GM19468 (cell line): ENCODE measurements around the gene SHROOM1.
"Not testable (repeated sequence)": the region's sequence is repeated elsewhere in the genome, so short reads cannot be mapped to it uniquely, and the experiment has no call there.

Source experiments
- ATAC-seq: cut with Tn5 transposase; IDR thresholded peaks from one replicate; pipeline ENCODE4 v1.9.1; 2021; ENCODE audit warnings: mild to moderate bottlenecking, moderate library complexity, moderate number of reproducible peaks; ENCODE audit not compliant: unreplicated experiment; ENCODE audit errors: extremely low read depth

SHROOM1 gene

DNA sequence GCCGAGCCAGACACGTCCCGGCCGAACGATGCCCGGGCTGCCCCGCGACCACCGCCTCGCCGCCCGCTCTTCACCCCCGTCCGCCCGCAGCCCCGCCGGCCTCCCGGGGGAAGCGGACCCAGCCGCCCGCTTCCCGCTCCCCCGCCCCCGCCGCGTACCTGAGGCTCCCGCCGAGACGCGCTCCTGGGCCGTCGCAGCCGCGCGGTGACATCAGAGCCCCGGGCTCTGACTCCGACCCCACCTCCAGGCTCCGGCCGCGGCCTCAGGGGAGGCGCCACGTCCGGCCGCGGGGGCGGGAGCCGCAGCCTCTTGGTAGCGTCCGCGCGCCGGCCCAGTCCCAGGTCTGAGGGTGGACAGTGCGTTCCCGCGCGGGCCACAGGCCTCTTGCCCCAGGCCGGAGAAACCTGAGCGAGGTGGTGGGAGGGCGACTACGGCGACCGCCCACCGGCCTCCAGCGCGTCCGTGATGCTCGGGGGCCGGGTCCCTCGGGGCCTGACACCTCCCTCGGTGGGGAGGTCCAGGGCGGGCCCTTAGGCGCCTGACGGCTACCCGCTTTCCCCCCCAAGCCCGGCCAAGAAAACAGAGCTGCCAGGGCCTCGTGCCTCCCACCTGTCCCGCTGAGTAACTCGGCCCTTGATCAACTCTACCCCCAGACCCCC lies at the start of gene SHROOM1:
Gene SHROOM1 (minus strand): TSS at position 212 of the 659 bp plus-strand sequence. CDS start 4,507 bp downstream, outside the sequence.
- no peak for ATAC-seq

DNA sequence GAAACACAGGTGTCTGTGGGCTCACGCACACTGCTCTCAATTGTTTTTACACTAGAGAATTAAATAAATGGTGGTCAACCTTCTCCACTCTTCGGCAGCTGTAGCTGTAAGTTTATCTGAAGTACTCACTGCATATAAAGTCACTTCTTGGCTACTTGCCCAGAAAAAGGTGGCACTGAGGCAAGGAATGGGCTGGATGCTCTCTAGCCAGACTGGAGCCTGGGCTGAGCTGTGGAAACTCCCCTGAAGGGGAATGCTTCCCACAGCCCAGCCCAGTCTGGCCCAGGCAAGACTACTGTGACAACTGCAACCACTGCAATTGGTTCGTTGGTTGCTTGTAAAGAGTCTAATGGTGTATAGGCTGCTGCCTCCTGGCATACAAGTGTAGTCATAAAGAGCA lies 47.5 kb upstream of the SHROOM1 start:
- ATAC-seq: no peak

DNA sequence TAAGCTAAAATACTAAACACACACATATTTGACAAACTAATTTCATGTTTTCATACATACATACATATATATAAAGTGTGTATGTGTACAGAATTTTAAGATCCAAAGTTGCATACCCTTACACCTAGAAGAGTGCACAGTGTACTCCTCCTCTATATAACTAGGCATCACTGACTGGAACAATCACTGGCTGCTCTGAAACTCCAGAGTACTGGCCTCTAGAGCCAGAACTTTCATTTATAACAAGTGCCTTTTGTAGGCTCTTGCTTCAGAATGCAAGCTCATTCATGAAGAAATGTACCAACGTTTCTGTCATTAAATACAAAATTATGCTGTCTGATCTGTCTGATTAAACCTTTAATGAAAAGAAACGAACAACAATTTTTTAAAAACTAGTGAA lies 47.0 kb upstream of the SHROOM1 start:
- ATAC-seq: no peak

- no peak for ATAC-seq
These were observed 45.7 kb upstream of the SHROOM1 start for GRCh38 chr5:132876020-132876759.

GRCh38 chr5:132873930-132874271 lies 43.5 kb upstream of the SHROOM1 start:
- no peak for ATAC-seq

- no peak for ATAC-seq
These were observed 42.9 kb upstream of the SHROOM1 start, which contains the start of gene LEAP2 for GRCh38 chr5:132873119-132873929. TSS of gene LEAP2 (plus strand) at chr5:132873668. CDS start at chr5:132873695, 27 bp downstream.

- ATAC-seq: no peak
These were observed 42.3 kb upstream of the SHROOM1 start for GRCh38 chr5:132872788-132873118.

DNA sequence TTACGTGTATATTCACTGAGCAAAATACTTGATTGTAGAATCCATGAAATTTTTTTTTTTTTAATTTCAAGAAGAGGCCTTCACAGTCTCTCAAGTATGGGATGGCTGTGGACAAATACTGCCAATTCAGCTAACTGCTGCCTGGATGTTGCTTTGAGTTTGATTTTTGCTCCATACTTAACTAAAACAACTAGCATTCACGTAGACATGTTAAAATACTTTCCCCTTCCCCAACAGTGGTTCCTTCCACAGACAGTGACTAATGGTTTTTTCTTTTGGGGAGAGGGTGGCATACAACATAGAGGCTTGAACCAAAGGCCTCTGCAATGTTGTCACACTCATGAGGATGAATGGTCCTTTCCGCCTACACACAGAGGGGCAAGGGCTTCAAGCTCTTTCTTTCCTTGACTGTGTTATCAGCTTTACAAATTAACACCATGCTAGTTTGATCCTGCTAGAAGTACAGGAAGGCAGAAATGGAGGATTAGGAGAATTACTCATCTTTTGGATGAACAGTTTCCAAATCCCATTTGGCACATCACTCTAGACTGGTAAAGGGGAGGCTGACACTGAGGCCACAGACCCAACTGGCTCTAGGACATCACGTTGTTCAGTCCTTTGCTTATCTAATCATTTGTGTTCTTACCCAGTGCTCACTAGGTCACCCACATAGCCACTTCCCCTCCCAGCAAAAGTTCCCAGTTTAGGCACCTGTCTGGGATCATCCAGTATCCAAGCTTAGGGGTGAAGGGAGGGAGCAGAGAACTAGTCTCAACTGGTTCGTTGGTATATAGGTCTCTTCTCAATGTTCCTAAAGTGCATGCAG lies 41.2 kb upstream of the SHROOM1 start:
- ATAC-seq: no peak

GRCh38 chr5:132870801-132871200 lies 40.4 kb upstream of the SHROOM1 start:
- no peak for ATAC-seq

GRCh38 chr5:132868754-132869153 lies 38.3 kb upstream of the SHROOM1 start:
- ATAC-seq: no peak

GRCh38 chr5:132867046-132867451 lies 36.6 kb upstream of the SHROOM1 start:
- ATAC-seq: peak; percentile 2

DNA sequence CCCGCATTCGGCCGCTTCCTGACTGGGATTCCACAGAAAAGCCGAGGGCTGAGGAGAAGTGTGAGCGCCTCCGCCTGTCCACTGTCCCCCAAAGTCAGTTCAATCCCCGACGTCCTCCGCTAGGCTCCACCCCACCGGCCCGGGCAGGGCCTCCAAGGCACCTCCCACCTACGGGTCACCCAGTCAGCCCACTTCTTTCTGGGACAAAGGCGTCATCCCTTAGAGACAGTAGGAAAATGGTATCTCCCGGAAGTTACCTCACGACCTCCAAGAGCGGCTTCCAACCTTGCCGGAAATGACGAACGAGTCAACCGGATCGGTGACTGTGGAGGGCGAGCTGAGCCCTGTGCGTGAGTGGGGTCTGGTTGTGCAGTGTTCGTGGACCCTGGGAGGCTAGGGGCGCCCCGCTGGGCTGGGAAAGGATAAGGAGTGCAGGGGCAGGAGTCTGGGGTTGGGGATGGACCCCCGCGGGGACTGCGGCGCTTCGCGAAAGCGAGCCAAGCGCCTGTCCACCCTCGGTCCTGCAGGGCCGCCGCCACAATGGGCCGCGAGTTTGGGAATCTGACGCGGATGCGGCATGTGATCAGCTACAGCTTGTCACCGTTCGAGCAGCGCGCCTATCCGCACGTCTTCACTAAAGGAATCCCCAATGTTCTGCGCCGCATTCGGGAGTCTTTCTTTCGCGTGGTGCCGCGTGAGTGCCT lies 36.0 kb upstream of the SHROOM1 start, which contains the start of the genes GDF9 and UQCRQ:
Gene GDF9 (minus strand): TSS at position 128 of the 704 bp plus-strand sequence. CDS start 1,936 bp downstream, outside the sequence.
Gene UQCRQ (plus strand): TSS at position 301 of the 704 bp plus-strand sequence. CDS start 240 bp downstream, at position 541.
- ATAC-seq: peak; percentile 89

DNA sequence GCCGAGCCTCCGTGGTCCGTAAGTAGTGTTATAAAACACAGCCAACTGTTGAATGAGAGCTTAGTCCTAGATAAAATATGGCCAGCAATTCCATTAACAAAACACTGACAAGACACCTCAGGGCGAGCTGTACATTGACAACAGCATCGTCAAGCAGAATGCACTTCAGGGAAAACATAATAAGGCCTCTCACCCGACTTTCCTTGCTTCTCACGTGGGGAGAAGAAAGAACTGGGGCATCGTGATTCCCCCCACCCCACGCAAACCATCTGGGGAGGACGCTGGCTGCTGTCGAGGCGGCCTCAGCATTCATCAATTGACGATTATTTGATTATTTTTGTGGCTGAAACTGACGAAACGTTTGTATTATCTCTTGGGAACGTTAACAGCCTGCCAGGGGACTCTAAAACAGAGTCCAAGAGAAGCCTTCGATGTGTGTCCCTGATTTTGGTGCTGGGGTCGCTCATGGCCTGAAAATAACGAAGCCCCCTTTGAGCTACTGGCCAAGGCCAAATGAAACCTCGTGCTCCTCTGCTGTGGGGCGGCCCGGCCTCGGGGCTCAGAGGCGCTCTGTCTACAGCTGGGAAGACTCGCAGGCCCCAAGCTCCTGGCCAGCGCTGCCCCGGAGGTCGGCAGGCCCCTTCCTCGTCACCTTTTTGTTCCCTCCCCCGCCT lies 35.4 kb upstream of the SHROOM1 start:
- ATAC-seq: no peak

DNA sequence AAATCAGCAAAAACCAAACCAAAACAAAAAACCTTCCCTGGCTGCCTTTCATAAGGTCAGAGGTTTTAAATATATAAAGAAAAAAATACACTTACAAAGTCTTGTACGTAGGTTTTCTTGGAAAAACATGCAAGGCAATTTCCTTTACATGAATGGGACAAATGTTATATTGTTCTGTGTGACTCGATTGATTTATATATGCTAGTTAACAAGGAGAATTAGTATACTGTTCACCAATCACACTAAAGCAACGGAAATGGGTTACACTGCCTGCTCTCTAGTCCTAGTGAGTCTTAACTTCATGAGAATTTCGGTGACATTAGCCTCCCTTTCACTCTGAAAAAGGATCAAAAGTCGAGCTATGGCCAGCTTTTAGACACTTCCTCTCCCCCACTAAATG lies 30.3 kb upstream of the SHROOM1 start:
- ATAC-seq: no peak

DNA sequence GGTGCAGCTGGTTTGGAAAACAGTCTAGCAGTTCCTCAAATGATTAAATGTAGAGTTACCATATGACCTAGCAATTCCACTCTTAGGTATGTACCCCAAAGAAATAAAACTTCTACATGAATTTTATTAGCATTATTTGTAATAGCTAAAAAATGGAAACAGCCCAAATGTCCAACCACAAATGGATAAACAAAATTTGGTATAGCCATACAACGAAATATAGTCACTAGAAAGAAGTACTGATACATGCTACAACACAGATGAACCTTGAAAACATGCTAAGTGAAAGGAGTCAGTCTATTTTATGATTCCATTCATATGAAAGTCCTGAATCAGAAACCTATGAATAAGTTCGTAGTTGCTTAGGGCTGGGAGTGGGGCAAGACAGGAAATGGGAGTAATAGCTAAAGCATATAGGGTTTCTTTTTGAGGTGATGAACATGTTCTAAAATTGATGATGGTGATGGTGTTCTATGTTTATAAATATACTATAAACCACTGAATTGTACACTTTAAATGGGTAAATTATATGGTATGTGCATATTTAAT lies 29.5 kb upstream of the SHROOM1 start:
- ATAC-seq: no peak

- ATAC-seq: no peak
These were observed 25.6 kb upstream of the SHROOM1 start for GRCh38 chr5:132856011-132856410.

- ATAC-seq: not testable (repeated sequence)
These were observed 24.5 kb upstream of the SHROOM1 start for GRCh38 chr5:132854992-132855391.

GRCh38 chr5:132854301-132854700 lies 23.9 kb upstream of the SHROOM1 start:
- ATAC-seq: no peak
